Testis (tissue), 3 donors: ENCODE data around the gene SIX3. TPM values are rescaled to one million over a fixed set of nuclear protein-coding genes. Genes with fewer than 3 reads are reported as not detected.

Source experiments
- DNase-seq: peaks from one replicate; pipeline ENCODE4 v3.0.0-alpha.2; 2019
- H3K27ac ChIP-seq, 2 donors: fragments of 200-600 bp; sonication (generic); one replicate each; pipeline ENCODE4 v1.5.1; 2019
- H3K27me3 ChIP-seq: fragments of 200-600 bp; sonication (generic); one replicate; pipeline ENCODE4 v1.5.1; 2019
- H3K36me3 ChIP-seq: fragments of 200-600 bp; sonication (generic); one replicate; pipeline ENCODE4 v1.5.1; 2017; ENCODE audit warnings: low read depth; ENCODE audit errors: missing control alignments
- H3K4me1 ChIP-seq: fragments of 200-600 bp; sonication (generic); one replicate; pipeline ENCODE4 v1.5.1; 2019
- H3K4me3 ChIP-seq, 2 donors: fragments of 200-600 bp; sonication (generic); one replicate each; pipeline ENCODE4 v1.5.1; 2017 to 2019
- H3K9me3 ChIP-seq: fragments of 200-600 bp; sonication (generic); one replicate; pipeline ENCODE4 v1.5.1; 2017
- POLR2A ChIP-seq: fragments of 450-650 bp; IDR thresholded peaks from one replicate; pipeline ENCODE4 v1.6.1; 2017; ENCODE audit warnings: antibody characterized with exemption, mild to moderate bottlenecking, moderate library complexity
- WGBS, 2 donors: methylation state at CpG; one replicate each; pipeline ENCODE4 v1.1.5; 2018; 5-methylcytosine and 5-hydroxymethylcytosine counted together
- intact Hi-C: fragments of 100-400 bp; cut with DNase I; formaldehyde crosslinking; loops from one replicate; pipeline ENCODE4 v1.15.1; 2023; ENCODE audit warnings: low total_unique reads
- polyA plus RNA-seq: library from polyadenylated mRNA; stranded (reverse); fragments of 350-450 nt; fragmentation: Illumina TruSeq; extraction: RNeasy Lipid Tissue Mini Kit (QIAGEN cat#74804); gene quantifications from one replicate; pipeline ENCODE4 v1.2.3, GENCODE V29; 2014; ENCODE audit warnings: low read depth, low replicate concordance; ENCODE audit not compliant: insufficient read depth
- total RNA-seq, 2 donors: library from RNA; depleted of rRNA; stranded (reverse); fragments of >200 nt; gene quantifications; one replicate each; pipeline ENCODE4 v1.2.3, GENCODE V29; 2016
- TF ChIP-seq, protein P1 (sequence below), 3 experiments: fragments of 450-650 bp in 2 of 3; fragments of 200-600 bp in 1 of 3; sonication (generic) in 1 of 3; IDR thresholded peaks; one replicate each; pipeline ENCODE4 v1.5.1; 2016 to 2019; ENCODE audit warnings: antibody characterized with exemption in 3 of 3, mild to moderate bottlenecking in 2 of 3, moderate library complexity in 1 of 3

Gene SIX3
- total and polyA plus RNA-seq, 3 donors from 2014 or later, result 0.19 to 0.47 (median 0.20) TPM

- H3K27me3 ChIP-seq, result no peaks in the 10 kb centered on the region
- H3K36me3 ChIP-seq, result no peaks in the 10 kb centered on the region
- intact Hi-C loops, result no loop called here
- H3K9me3 ChIP-seq, result no peaks in the 10 kb centered on the region
- no peak overlapping the region for H3K27ac ChIP-seq
- TF ChIP-seq, protein P1, sequence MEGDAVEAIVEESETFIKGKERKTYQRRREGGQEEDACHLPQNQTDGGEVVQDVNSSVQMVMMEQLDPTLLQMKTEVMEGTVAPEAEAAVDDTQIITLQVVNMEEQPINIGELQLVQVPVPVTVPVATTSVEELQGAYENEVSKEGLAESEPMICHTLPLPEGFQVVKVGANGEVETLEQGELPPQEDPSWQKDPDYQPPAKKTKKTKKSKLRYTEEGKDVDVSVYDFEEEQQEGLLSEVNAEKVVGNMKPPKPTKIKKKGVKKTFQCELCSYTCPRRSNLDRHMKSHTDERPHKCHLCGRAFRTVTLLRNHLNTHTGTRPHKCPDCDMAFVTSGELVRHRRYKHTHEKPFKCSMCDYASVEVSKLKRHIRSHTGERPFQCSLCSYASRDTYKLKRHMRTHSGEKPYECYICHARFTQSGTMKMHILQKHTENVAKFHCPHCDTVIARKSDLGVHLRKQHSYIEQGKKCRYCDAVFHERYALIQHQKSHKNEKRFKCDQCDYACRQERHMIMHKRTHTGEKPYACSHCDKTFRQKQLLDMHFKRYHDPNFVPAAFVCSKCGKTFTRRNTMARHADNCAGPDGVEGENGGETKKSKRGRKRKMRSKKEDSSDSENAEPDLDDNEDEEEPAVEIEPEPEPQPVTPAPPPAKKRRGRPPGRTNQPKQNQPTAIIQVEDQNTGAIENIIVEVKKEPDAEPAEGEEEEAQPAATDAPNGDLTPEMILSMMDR (IDR thresholded peaks at IDR 0.05), result no peak
- TF ChIP-seq POLR2A, result no peak
- H3K4me3 ChIP-seq, result no peak overlapping the region
- no peak for DNase-seq
- H3K4me1 ChIP-seq, result no peaks in the 10 kb centered on the region
Measured at GRCh38 chr2:44916291-44916690, 25.2 kb upstream of the SIX3 start.

GRCh38 chr2:44918095-44918775, 23.3 kb upstream of the SIX3 start:
- H3K4me1 ChIP-seq, result no peaks in the 10 kb centered on the region
- no peak overlapping the region for H3K4me3 ChIP-seq
- TF ChIP-seq, protein P1 (IDR thresholded peaks at IDR 0.05), result no peak
- TF ChIP-seq POLR2A, result no peak
- intact Hi-C loops, result no loop called here
- no peaks in the 10 kb centered on the region for H3K36me3 ChIP-seq
- no peaks in the 10 kb centered on the region for H3K27me3 ChIP-seq
- DNase-seq, result no peak
- H3K27ac ChIP-seq, result no peak overlapping the region
- no peaks in the 10 kb centered on the region for H3K9me3 ChIP-seq
- 78 to 80% methylated on average over 4 of the region's 4 CpGs for WGBS, 2 donors

GRCh38 chr2:44920751-44921150, 20.8 kb upstream of the SIX3 start:
- H3K27me3 ChIP-seq, result no peaks in the 10 kb centered on the region
- intact Hi-C loops, result no loop called here
- no peak overlapping the region for H3K27ac ChIP-seq
- H3K4me3 ChIP-seq, result no peak overlapping the region
- 56 to 59% methylated on average over 2 of the region's 2 CpGs for WGBS, 2 donors
- H3K9me3 ChIP-seq, result no peaks in the 10 kb centered on the region
- H3K4me1 ChIP-seq, result no peaks in the 10 kb centered on the region
- H3K36me3 ChIP-seq, result no peaks in the 10 kb centered on the region
- no peak for TF ChIP-seq POLR2A
- no peak for DNase-seq

GRCh38 chr2:44922776-44923175, 18.7 kb upstream of the SIX3 start:
- no peak for TF ChIP-seq POLR2A
- TF ChIP-seq, protein P1 (IDR thresholded peaks at IDR 0.05), result no peak
- Histone ChIP-seq H3K27me3 (no peaks in the 10 kb centered on the region), H3K27ac (no peak overlapping the region), H3K4me3 (no peak overlapping the region), H3K36me3 (no peaks in the 10 kb centered on the region), H3K9me3 (no peaks in the 10 kb centered on the region), H3K4me1 (no peaks in the 10 kb centered on the region)
- WGBS, 2 donors, result 84 to 85% methylated on average over 6 of the region's 6 CpGs
- intact Hi-C loops, result no loop called here
- DNase-seq, result no peak

- TF ChIP-seq, protein P1 (IDR thresholded peaks at IDR 0.05), result no peak
- no peak for TF ChIP-seq POLR2A
- H3K36me3 ChIP-seq, result no peaks in the 10 kb centered on the region
- no peak for DNase-seq
- intact Hi-C loops, result no loop called here
- H3K4me3 ChIP-seq, result no peak overlapping the region
- no peaks in the 10 kb centered on the region for H3K4me1 ChIP-seq
- no peaks in the 10 kb centered on the region for H3K9me3 ChIP-seq
- 32 to 38% methylated on average over 4 of the region's 4 CpGs for WGBS, 2 donors
- no peaks in the 10 kb centered on the region for H3K27me3 ChIP-seq
- H3K27ac ChIP-seq, result no peak overlapping the region
Measured at GRCh38 chr2:44925561-44926136, 15.9 kb upstream of the SIX3 start.
